Breast epithelium (tissue), 4 donors: ENCODE data around the gene PLCG2. TPM values are rescaled to one million over a fixed set of nuclear protein-coding genes. Genes with fewer than 3 reads are reported as not detected.

Experiments
- DNase-seq, 2 donors: peaks; one replicate each; pipeline ENCODE4 v3.0.0-alpha.2; 2019; ENCODE audit warnings: low spot score in 2 of 2
- H3K27ac ChIP-seq, 2 donors: fragments of 200-600 bp; sonication (generic) in 1 of 2; one replicate each; pipeline ENCODE4 v1.5.1; 2016 to 2019; ENCODE audit warnings: mild to moderate bottlenecking in 1 of 2
- H3K27me3 ChIP-seq, 2 donors: fragments of 200-600 bp; sonication (generic) in 1 of 2; one replicate each; pipeline versions ENCODE4 v1.5.1 to v1.6.0; 2017 to 2019; ENCODE audit warnings: control low read depth in 1 of 2, mild to moderate bottlenecking in 1 of 2
- H3K36me3 ChIP-seq: fragments of 200-600 bp; one replicate; pipeline ENCODE4 v1.5.1; 2019
- H3K4me1 ChIP-seq, 2 donors: fragments of 200-600 bp; sonication (generic); one replicate each; pipeline ENCODE4 v1.5.1; 2016 to 2019; ENCODE audit warnings: control low read depth in 1 of 2
- H3K4me3 ChIP-seq, 3 donors: fragments of 200-600 bp; sonication (generic); 1 replicate in 2 of 3; 2 replicates in 1 of 3; pipeline ENCODE4 v1.5.1; 2016 to 2019; ENCODE audit warnings: mild to moderate bottlenecking in 3 of 3, moderate library complexity in 2 of 3
- H3K9me3 ChIP-seq, 2 donors: fragments of 200-600 bp; sonication (generic) in 1 of 2; one replicate each; pipeline ENCODE4 v1.5.1; 2016 to 2019; ENCODE audit warnings: control low read depth in 1 of 2
- CTCF ChIP-seq, 3 donors: fragments of 450-650 bp; IDR thresholded peaks; one replicate each; pipeline ENCODE4 v1.5.1; 2016 to 2017; ENCODE audit warnings: antibody characterized with exemption in 3 of 3, mild to moderate bottlenecking in 3 of 3, moderate library complexity in 3 of 3
- POLR2A ChIP-seq: fragments of 450-650 bp; IDR thresholded peaks from one replicate; pipeline ENCODE4 v1.6.1; 2016; ENCODE audit warnings: antibody characterized with exemption, mild to moderate bottlenecking, moderate library complexity
- POLR2AphosphoS5 ChIP-seq, 3 donors: sonication (generic); formaldehyde crosslinking; IDR thresholded peaks; one replicate each; pipeline ENCODE4 v1.6.1; 2017; ENCODE audit warnings: antibody characterized with exemption in 3 of 3
- intact Hi-C: fragments of 100-400 bp; cut with DNase I; formaldehyde crosslinking; loops from one replicate; pipeline ENCODE4 v1.15.1; 2023; ENCODE audit warnings: low total_unique reads
- total RNA-seq, 3 donors: library from RNA; depleted of rRNA; stranded (reverse); fragments of >200 nt; gene quantifications; one replicate each; pipeline ENCODE4 v1.1.0, GENCODE V29; 2016

The PLCG2 gene
- total RNA-seq, 3 donors from 2014 or later: 14.6 to 24.6 (median 24.3) TPM

- Histone ChIP-seq H3K27me3 (no peaks in the 10 kb centered on the region), H3K36me3 (no peaks in the 10 kb centered on the region), H3K9me3 (no peaks in the 10 kb centered on the region), H3K27ac (peak overlapping the region; percentile 73 to 89), H3K4me3 (peak overlapping the region in 2 of 3 donors; percentile 32 to 49), H3K4me1 (no peaks in the 10 kb centered on the region)
- peak in 1 of 2 donors; percentile 42 for DNase-seq
- TF ChIP-seq POLR2A: no peak
- TF ChIP-seq POLR2AphosphoS5 (IDR thresholded peaks at IDR 0.05): peak in 2 of 3 donors; percentile 31 to 49
- intact Hi-C loops: no loop called here
These were observed 82.8 kb downstream of the PLCG2 start for GRCh38 chr16:81861915-81862314.

GRCh38 chr16:81863630-81864352 lies 84.7 kb downstream of the PLCG2 start:
- Histone ChIP-seq H3K36me3 (no peaks in the 10 kb centered on the region), H3K27ac (peak overlapping the region; percentile 48 to 89), H3K4me3 (no peak overlapping the region), H3K27me3 (no peaks in the 10 kb centered on the region), H3K4me1 (no peaks in the 10 kb centered on the region), H3K9me3 (no peaks in the 10 kb centered on the region)
- intact Hi-C loops: no loop called here
- DNase-seq: no peak
- TF ChIP-seq CTCF (IDR thresholded peaks at IDR 0.05) (no peak), POLR2AphosphoS5 (IDR thresholded peaks at IDR 0.05) (no peak), POLR2A (no peak)

- TF ChIP-seq POLR2A (no peak), CTCF (IDR thresholded peaks at IDR 0.05) (no peak), POLR2AphosphoS5 (IDR thresholded peaks at IDR 0.05) (no peak)
- H3K4me1 ChIP-seq: no peaks in the 10 kb centered on the region
- H3K27ac ChIP-seq: peak overlapping the region; percentile 36 to 63
- no peaks in the 10 kb centered on the region for H3K36me3 ChIP-seq
- no peak overlapping the region for H3K4me3 ChIP-seq
- H3K27me3 ChIP-seq: no peaks in the 10 kb centered on the region
- no peaks in the 10 kb centered on the region for H3K9me3 ChIP-seq
- intact Hi-C loops: no loop called here
- DNase-seq: no peak
These were observed 85.7 kb downstream of the PLCG2 start for GRCh38 chr16:81864646-81865382.

GRCh38 chr16:81866820-81867440 lies 87.8 kb downstream of the PLCG2 start:
- no peaks in the 10 kb centered on the region for H3K9me3 ChIP-seq
- no peaks in the 10 kb centered on the region for H3K27me3 ChIP-seq
- H3K4me3 ChIP-seq: peak overlapping the region in 1 of 3 donors; percentile 5
- no peak for TF ChIP-seq CTCF (IDR thresholded peaks at IDR 0.05)
- TF ChIP-seq POLR2AphosphoS5 (IDR thresholded peaks at IDR 0.05): peak in 1 of 3 donors; percentile 65
- no peak for TF ChIP-seq POLR2A
- DNase-seq: peak in 1 of 2 donors; percentile 64
- peak overlapping the region; percentile 75 to 86 for H3K27ac ChIP-seq
- no peaks in the 10 kb centered on the region for H3K4me1 ChIP-seq
- no peaks in the 10 kb centered on the region for H3K36me3 ChIP-seq
- intact Hi-C loops: no loop called here

- intact Hi-C loops: no loop called here
- no peak for TF ChIP-seq POLR2AphosphoS5 (IDR thresholded peaks at IDR 0.05)
- TF ChIP-seq CTCF (IDR thresholded peaks at IDR 0.05): no peak
- no peak for TF ChIP-seq POLR2A
- Histone ChIP-seq H3K4me3 (no peak overlapping the region), H3K36me3 (no peaks in the 10 kb centered on the region), H3K27me3 (no peaks in the 10 kb centered on the region), H3K4me1 (no peaks in the 10 kb centered on the region), H3K9me3 (no peaks in the 10 kb centered on the region), H3K27ac (peak overlapping the region in 1 of 2 donors; percentile 86)
- DNase-seq: no peak
These were observed 89.1 kb downstream of the PLCG2 start for GRCh38 chr16:81868057-81868748.
